ENCODE data around the gene IL10.
"Not testable (repeated sequence)": the region's sequence is repeated elsewhere in the genome, so short reads cannot be mapped to it uniquely, and the experiment has no call there.

Gene IL10

DNA sequence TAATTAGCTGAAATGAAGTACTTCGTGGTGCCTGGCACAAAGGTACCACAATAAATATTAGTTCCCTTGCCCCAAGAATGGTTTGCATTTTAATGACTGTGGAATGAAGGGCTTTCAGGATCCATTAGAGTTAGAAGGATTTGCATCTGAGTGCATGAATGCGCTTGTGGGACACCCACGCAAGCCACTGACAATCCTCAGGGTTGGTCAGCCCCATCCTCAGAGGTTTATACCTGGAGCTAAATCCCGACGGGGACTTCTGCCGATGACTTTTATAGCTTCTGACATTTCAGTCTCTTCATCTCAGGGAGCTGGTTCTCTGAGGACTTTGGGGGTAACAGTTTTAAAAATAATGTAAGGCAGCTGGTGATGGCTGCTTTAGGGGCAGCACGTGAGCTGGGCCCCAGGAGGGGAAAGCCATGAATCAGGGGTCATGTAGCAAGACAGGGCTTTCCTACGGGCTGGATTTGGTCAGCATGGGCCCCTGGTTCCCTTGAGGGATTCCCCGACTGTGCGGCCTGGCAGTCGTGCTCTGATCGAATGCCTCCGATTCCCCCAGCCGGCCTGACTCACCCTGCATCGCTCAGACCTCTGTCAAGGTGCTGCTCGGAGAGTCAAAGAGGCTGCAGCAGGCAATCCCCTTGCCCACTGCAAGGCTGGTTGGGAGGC lies 20.8 kb upstream of the IL10 start:
- DNase-seq, result no peak

DNA sequence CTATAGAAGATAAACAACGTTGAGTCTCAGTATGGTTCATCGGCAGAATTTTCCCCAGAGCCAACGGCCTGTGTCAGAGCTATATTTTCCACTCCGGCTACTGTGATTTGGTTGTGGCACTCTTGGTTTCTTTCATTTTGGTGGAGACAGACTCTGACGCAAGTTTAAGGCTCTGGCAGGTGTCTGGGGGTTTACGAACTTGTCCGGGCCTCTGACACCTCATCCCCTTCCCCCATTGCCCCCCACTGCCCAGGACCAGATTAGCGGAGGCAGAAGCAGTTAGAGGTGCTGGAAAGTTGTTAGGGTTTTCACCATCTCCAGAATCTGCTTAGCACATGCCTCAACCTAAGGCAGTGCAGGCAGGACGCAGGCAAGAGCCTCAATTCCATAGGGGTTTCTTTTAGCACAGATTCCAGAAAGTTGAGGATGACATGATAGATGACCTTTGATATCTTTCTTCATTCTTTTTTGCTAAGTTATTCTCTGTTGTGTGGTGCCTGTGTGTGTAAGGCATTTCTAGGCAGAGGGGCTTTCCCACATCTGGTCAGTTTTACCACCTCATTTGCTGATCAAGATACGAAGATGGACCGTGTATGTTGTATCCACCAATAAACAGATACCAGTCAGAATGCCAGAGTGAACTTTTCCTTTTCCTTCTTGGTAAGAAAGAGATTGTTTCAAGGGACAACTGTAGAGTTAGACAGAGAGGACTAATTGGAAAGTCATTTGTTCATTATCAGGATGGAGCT lies 18.4 kb upstream of the IL10 start:
- DNase-seq, result no peak

DNA sequence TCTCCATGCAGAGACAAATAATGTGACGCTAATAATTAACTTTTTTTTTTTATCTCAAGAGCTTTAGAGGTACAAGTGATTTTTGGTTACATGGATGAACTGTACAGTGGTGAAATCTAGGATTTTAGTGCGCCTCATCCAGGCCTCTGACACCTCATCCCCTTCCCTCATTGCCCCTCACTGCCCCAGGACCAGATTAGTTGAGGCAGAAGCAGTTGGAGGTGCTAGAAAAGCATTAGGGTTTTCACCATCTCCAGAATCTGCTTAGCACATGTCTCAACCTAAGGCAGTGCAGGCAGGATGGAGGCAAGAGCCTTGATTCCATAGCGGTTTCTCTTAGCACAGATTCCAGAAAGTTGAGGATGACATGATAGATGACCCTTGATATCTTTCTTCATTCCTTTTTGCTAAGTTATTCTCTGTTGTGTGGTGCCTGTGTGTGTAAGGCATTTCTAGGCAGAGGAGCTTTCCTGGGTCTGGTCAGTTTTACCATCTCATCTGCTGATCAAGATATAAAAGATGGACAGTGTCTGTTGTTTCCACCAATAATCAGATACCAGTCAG lies 16.3 kb upstream of the IL10 start:
- DNase-seq, result no peak

DNA sequence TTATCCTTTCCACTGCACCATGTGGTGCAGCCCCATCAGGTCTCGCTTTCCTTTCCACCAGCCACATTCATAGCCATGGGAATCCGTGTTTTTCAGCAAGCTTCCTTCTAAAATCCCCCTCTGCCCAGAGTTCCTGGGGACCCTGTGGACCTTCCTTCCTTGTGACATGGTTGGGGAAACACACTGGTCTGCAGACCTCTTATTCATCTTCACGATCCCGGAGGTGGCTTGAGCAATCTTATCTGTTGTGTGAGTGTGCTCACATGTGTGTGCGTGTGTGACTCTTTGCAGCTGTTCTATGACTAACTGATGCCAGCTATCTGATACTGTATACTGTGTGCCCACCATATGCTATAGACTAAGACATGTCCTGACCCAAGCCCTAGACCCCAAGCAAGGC lies 15.6 kb upstream of the IL10 start:
- DNase-seq, result no peak

DNA sequence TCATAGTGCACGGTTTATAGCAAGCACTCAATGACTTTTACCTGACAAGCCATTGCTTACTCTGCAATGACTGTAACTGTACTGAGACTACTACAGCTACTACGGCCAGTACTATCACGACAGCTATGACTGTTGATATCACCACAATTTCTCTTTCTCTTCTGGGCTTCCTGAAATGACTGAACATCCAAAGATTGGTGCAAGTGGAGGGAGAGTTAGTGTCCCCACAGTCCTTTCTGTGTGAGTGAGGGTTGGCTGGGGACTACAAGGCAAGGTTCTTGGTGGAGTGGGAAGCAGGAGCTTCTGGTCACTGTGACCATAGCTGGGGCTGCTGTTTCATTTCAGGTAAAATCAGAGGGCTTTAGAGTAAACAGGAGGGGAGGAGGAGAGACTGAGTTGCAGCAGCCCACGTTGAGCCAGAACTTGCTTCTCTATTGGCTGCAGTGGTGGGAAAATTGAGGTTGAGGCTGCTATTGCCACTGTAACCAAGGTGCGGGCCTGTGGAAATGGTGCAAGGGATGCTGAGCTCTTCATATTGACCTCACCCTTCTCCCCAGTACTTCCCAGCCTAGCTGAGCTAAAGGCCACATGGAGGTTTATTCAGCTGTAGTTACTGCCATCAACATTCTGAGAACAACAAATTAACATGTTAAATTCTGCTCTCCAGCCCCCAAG lies 14.1 kb upstream of the IL10 start:
- DNase-seq, result no peak

DNA sequence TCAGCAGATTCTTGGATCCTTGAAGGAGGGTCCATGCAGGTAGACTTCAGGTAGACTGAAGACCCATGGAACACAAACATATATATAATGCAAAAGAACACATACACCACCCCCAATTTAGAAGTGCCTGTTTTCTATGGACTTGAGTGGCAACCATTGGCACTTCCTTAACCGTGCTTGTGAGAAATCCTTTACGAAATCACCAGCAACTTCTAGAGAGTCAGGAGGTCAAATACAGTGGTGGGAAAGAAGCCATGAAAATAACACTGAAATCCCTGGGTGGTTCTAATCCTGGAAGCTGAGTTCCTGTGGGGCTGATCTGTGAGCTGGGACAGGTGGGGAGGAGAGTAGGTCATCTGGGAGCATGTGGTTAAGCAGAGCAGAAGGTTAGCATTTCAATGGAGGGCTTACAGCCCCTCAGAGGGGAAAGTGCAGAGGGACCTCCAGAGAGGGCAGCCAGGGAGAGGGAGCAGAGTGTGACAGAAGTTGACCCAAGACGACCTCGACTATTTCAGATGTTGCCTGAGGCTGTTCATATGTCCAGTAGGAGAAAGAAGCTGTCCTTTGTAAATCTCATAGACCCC lies 13.0 kb upstream of the IL10 start:
- DNase-seq, result no peak

DNA sequence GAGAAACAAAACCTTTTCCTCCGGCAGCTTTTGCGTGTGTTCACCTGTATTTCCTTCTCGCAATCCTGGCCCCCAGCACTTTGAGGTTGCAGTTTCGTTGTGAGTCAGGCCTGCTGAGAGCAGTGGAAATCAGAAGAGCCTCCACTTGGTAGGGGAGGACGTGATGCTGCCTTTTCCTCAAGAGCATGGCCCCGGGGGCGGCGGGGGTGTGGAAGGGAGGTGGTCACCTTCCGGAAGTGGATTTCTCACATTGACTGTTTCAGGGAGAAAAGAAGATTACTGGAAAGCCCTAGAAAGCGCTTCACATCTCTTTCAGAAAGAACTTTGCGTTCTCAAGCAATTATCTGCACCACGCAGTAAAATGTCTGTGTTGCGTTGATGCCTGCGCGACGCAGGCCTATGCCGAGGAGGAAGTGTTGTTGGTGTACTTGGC lies 12.2 kb upstream of the IL10 start:
- peak; percentile 28 to 53 (median 40) for DNase-seq

DNA sequence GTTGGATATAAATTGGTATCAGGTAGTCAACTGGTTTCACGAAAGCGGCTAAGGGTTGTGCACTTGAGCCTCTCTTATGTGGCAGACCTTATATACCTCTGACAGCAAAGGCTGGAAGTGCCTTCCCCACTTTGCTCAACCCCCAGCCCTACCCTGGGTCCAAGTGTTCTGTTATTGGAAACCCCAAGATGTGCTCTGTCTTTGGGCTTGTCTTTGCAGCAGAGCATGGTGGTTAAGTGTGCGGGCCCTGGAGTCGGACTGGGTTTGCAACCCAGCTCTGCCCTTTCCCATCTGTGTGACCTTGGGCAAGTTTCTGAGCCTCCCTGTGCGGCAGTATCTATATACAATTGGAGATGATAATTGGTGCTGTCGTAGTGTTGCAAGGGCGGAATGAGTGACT lies 11.2 kb upstream of the IL10 start:
- DNase-seq, result no peak

DNA sequence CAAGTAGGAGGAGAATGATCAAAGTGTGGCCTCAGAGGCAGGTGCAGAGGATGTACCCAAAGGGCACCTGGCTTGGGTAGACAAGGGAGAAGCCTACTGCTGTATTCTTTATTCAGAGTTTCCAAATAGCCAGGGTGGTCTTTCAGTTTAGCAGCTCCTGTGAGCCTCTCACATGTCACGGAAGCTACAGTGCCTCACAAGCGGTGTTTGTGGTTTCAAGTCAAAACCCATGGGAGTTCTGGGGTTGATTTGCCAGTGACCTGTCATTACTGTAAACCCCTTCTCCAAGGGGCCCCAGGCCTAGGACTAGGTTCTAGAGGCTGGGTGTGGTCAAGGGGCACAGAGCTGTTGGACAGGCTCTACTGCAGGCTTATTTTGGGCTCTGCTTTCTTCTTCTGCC lies 10.2 kb upstream of the IL10 start:
- no peak for DNase-seq

DNA sequence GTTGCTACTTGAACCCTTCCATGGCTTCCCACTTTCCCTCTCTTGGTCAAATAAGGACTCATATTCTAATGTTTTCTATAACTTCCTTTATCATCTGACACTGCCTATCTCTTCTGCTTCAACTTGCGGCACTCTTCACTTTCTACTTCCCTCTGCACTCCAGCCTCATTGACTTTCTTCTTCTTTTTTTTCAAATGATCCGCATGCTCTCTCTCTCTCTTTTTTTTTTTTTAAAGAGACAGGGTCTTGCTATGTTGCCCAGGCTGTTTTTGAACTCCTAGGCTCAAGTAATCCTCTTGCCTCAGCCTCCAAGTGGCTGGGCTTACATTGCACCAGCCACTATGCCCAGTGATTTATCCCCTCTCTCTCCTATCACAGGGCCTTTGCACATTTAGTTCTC lies 7.3 kb upstream of the IL10 start:
- no peak for DNase-seq

DNA sequence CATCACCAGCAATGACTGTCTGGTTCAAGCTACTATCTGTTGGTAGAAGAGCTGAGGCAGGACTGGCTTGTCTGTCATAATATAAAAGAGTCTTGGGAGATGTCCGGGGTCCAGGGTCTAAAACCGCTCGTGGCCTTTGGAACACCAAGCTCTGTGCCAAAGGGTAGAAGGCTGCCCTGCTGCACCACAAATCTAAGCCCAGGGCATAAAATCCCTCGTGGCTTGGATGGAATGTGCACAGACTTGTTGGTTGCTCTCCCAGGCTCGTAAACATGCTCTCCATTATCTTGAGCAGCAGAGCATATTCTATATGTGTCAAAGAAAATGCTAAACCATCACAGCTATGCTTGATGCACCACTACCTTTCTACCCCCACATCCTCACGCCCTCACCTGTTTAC lies 6.6 kb upstream of the IL10 start:
- not testable (repeated sequence) for DNase-seq

DNA sequence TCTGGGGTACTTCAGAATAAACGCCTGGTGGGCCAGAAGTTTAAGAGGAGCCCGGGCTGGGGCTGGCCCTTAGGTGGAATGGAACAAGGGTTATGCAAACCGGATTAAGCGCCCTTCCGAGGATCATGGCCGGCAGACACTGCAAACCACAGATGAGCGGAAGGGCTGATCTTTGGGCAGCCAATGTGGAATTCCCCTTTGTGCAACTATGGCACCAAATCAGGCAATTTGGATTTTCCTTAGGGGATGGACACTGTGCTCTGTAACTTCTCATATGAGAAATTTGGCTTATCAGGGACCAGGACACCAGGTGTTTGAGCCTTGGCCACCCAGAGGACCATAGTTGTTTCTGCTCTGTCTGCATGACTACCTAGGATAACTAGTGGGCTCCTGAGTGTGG lies 5.7 kb upstream of the IL10 start:
- no peak for DNase-seq

DNA sequence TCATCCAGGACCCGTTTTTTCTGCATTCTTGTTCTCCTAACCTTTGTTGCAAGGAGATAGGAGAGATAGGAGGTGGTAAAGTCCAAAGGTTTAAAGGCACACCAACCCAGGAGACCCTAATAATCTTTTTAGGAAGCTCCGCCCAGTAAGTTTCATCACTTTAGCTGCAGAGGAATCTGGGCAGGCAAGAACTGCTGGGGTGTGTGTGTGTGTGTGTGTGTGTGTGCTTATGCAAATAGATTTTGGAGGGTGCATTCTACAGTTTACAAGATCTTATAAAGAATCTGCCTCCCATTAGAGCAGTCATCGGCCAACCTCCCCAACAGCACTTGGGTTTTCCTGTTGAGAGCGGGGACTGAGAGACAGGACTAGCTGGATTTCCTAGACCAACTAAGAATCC lies 3.9 kb upstream of the IL10 start:
- no peak for DNase-seq

DNA sequence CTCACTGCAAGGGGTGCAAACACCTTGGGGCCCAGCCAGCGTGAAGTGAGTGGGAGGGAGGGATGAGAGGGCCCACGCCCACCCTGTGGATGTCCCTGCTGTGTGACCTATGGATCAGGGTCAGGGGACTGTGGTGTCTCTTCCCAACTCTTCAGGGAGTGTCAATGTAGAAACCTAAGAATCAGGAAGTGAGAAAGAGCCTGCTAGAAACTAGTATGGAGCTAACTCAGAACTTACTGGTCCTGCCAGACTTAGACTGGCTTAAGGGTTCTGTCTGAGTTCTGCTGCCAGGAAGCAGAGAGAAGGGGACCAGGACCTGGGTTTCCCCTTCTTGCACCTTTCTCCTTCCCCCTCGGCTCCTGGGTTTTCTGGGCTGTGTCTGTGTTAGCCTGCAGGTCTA lies 1.8 kb upstream of the IL10 start:
- no peak for DNase-seq

DNA sequence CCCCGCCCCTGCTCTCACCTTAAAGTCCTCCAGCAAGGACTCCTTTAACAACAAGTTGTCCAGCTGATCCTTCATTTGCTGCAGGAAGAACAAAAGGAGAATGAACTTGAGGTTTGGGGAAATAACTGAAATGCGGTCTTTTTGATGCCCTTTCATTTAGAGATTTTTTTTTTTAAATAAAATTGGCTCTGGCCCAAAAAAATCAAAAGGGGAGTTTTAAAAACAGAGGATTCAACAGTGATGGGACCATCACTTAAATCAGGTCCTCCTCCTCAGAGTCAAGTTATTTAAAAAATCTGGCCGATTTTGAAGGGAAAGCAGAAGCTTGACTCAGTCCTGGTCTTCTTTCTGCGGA lies 979 bp downstream of the IL10 start:
- no peak for DNase-seq

DNA sequence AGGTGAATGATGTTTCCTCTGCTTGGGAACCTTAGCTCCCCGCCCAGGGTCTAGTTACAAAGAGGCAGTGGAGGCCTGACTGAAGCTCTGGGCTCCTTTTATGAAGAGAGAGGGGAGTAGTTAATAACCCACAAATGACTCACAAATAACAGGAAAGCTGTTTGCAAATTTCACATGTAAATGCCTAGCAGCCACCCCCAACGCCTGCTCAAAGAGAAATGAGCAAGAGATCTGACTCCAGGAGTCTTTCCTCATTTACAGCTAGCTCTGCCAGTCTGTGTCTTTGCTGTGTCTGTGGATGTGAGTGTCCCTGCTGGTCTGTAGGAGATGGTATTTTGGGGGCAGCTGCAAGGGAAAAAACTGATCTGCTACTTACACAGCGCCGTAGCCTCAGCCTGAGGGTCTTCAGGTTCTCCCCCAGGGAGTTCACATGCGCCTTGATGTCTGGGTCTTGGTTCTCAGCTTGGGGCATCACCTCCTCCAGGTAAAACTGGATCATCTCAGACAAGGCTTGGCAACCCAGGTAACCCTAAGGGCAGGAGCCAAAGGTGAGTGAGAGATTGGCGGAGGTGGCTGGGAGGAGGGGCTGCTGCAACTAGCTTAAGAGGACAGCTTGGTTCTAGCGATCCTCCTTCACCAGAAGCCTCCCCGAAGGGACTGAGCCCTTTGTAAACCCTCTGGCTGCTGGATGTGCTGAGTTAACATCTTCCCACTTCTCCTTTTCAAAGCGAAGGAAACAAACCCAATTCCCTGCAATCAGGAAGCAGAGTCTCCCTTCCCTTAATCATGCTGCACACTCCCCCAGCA lies 1.6 kb downstream of the IL10 start, which contains the start of gene IL19:
TSS of gene IL19 (plus strand) at position 243 of the 807 bp plus-strand sequence. CDS start 65,890 bp downstream, outside the sequence.
- DNase-seq, result no peak

DNA sequence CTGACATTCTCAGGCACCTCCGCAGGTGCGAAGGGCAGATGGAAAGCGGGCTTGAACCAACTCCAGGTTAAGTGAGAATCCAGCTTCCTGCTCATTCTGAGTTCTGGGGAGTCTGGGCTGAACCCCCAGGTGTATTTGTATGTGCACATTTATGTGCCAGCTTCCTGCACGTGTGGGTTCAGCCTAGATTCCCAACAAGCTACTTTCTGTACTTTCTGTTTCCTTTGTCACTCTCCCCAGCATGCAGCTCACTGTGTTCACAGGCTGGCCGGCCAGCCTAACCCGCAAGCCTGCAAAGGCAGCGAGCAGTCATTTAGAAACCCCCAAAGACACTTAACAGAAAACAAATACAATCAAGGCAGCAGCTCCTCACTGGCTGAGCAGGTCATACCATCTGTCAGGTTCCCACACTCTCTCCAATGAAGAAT lies 3.0 kb downstream of the IL10 start:
- DNase-seq, result no peak

DNA sequence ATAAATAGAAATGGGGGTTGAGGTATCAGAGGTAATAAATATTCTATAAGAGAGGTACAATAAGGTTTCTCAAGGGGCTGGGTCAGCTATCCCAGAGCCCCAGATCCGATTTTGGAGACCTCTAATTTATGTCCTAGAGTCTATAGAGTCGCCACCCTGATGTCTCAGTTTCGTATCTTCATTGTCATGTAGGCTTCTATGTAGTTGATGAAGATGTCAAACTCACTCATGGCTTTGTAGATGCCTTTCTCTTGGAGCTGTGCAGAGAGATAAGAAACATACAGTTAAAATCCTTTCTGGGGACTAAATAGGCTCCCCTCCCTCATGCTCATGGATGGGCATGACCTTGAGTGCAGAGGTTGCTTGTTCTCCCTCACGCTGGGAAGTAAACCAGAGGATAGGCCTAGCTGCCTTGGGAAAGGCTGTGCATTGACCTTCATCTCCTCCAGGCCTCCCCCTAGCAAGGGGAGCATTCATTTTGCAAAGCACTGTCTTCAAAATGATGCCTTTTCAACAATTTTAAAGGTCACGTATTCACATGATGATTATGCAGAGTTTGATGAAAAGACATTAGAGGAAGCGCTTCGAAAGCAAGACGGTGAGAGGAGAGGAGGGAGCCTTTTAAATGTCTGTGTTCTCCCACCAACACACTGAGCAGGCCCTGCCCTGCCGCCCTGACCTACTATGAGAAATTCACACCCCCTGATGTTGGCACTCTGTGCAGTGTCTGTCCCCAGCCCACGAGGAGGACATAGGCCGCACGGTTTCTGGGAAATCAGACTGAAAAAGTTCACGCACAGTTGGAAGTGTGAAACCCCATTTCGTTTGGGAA lies 3.6 kb downstream of the IL10 start:
- no peak for DNase-seq

DNA sequence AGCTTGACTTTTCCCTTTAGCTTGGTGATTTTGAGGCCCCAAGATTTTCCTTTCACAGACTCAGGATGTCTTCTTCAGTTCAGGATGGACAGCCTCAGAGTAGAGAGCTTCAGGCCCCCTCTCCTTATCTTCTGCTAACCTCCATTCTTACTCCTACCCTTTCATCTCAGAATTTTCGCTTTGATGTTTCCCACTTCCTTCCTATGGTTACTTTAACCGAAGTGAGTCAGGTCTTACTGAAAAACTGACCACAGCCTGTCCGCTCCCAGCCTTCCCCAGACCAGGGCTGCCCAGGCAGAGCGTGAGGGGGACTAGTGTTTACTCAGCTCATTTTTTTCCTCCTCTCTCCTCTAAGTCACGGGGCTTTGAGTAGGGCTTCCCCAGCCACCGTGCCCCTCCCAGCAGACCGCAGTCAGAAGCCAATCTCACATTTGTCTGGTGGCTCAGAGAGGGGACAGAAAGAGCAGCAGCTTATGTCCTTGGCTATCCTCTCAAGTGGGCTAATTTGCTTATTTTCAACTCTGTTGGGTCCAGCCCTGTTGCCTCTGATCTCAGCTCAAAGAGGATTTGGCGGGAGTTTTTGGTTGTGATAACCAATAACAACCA lies 5.9 kb downstream of the IL10 start:
- DNase-seq, result peak in 3 of 4 experiments; percentile 14 to 43 (median 40)

DNA sequence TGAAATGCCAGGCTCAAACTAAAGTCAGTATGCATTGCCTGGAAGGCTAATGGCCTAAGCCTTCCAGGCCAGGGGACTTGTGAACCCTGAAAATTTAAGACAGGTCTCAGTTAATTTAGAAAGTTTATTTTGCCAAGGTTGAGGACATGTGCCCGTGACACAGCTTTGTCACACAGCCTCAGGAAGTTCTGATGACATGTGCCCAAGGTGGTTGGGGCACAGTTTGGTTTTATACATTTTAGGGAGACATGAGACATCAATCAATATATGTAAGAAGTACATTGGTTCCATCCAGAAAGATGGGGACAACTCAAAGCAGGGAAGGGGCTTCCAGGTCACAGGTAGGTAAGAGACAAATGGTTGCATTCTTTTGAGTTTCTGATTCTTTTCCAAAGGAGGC lies 6.5 kb downstream of the IL10 start:
- DNase-seq, result not testable (repeated sequence)

DNA sequence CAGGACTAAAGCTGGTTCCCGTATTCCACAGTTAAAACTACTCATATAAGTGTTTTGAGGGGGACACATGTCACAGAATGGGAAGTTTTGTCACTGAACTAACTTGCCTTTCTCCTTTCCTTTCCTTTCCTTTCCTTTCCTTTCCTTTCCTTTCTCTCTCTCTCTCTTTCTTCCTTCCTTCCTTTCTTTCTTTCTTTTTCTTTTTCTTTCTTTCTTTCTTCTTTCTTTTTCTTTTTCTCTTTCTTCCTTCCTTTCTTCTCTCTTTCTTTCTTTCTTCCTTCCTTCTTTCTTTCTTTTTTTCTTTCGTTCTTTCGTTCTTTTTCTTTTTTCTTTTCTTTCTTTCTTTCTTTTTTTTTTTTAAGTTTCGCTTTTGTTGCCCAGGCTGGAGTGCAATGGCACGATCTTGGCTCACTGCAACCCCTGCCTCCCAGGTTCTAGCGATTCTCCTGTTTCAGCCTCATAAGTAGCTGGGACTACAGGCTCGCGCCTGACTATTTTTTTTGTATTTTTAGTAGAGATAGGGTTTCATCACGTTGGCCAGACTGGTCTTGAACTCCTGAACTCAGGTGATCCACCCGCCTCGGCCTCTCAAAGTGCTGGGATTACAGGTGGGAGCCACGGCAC lies 9.4 kb downstream of the IL10 start:
- not testable (repeated sequence) for DNase-seq

Data from activated naive CD4-positive, alpha-beta T cell (primary cell).